Measurements from ENCODE around the gene SMIM29. TPM values are rescaled to one million over a fixed set of nuclear protein-coding genes. Genes with fewer than 3 reads are reported as not detected.

SMIM29 gene
- 10.1 TPM for polyA plus RNA-seq
- long read RNA-seq, donor 1, partial matches to known transcripts: 0 of 2 reads
- long read RNA-seq, donor 1, other reads (novel, unspliced or antisense): 0 of 2 reads
- long read RNA-seq, donor 2, partial matches to known transcripts: 0 of 6 reads
- long read RNA-seq, donor 2, other reads (novel, unspliced or antisense): 0 of 6 reads
- long read RNA-seq, donor 3, transcript SMIM29-205 (5 exons, 1,297 nt): major isoform, 10 of 14 reads
- long read RNA-seq, donor 3, partial matches to known transcripts: 0 of 14 reads
- long read RNA-seq, donor 3, other reads (novel, unspliced or antisense): 0 of 14 reads
- long read RNA-seq, donor 4: 0 reads
- long read RNA-seq, donor 5, partial matches to known transcripts: 0 of 2 reads
- long read RNA-seq, donor 5, other reads (novel, unspliced or antisense): 0 of 2 reads
- long read RNA-seq, donor 6, transcript SMIM29-205 (5 exons, 1,297 nt): major isoform, 6 of 6 reads
- long read RNA-seq, donor 6, partial matches to known transcripts: 0 of 6 reads
- long read RNA-seq, donor 6, other reads (novel, unspliced or antisense): 0 of 6 reads
- long read RNA-seq, donor 7, transcript SMIM29-205 (5 exons, 1,297 nt): major isoform, 5 of 5 reads
- long read RNA-seq, donor 7, partial matches to known transcripts: 0 of 5 reads
- long read RNA-seq, donor 7, other reads (novel, unspliced or antisense): 0 of 5 reads
- long read RNA-seq, donor 8, transcript SMIM29-205 (5 exons, 1,297 nt): major isoform, 8 of 8 reads
- long read RNA-seq, donor 8, partial matches to known transcripts: 0 of 8 reads
- long read RNA-seq, donor 8, other reads (novel, unspliced or antisense): 0 of 8 reads
- long read RNA-seq, donor 9, transcript SMIM29-205 (5 exons, 1,297 nt): major isoform, 9 of 10 reads
- long read RNA-seq, donor 9, partial matches to known transcripts: 0 of 10 reads
- long read RNA-seq, donor 9, other reads (novel, unspliced or antisense): 0 of 10 reads
- long read RNA-seq, donor 10, partial matches to known transcripts: 0 of 5 reads
- long read RNA-seq, donor 10, other reads (novel, unspliced or antisense): 0 of 5 reads
- long read RNA-seq, donor 11, partial matches to known transcripts: 0 of 4 reads
- long read RNA-seq, donor 11, other reads (novel, unspliced or antisense): 0 of 4 reads

- peak; percentile 94 to 97 for DNase-seq
- H3K4me3 ChIP-seq (ENCODE audit: low read length): peak within 1 kb of the TSS; percentile 92
- peak within 1 kb of the TSS; percentile 68 for H3K27ac ChIP-seq (ENCODE audit: low read length)
- no peaks in the 10 kb centered on the region for H3K27me3 ChIP-seq (ENCODE audit: control insufficient read depth, insufficient read depth, low read length)
- no CpG with 5 or more reads among the region's 79 CpGs for WGBS (ENCODE audit: insufficient coverage, low lambda C conversion rate)
- peaks cover 7% of the 10 kb centered on the region for H3K4me1 ChIP-seq (ENCODE audit: control insufficient read depth, insufficient read depth, low read length)
- H3K9me3 ChIP-seq (ENCODE audit: control insufficient read depth, low read depth, low read length): no peaks in the 10 kb centered on the region
- H3K36me3 ChIP-seq (ENCODE audit: control insufficient read depth, insufficient read depth, low read length): peaks cover under 1% of the 10 kb centered on the region
Measured at GRCh38 chr6:34248727-34249468, at the start of gene SMIM29. Gene SMIM29 (minus strand): TSS chr6:34249006. CDS start chr6:34247791, 1,215 bp downstream.

- no peak for DNase-seq
- WGBS (ENCODE audit: insufficient coverage, low lambda C conversion rate): no CpG with 5 or more reads among the region's 3 CpGs
- Histone ChIP-seq H3K4me1 (ENCODE audit: control insufficient read depth, insufficient read depth, low read length) (no peaks in the 10 kb centered on the region), H3K9me3 (ENCODE audit: control insufficient read depth, low read depth, low read length) (no peaks in the 10 kb centered on the region), H3K27me3 (ENCODE audit: control insufficient read depth, insufficient read depth, low read length) (no peaks in the 10 kb centered on the region), H3K36me3 (ENCODE audit: control insufficient read depth, insufficient read depth, low read length) (peaks cover 19% of the 10 kb centered on the region), H3K27ac (ENCODE audit: low read length) (no peak overlapping the region), H3K4me3 (ENCODE audit: low read length) (no peak overlapping the region)
Measured at GRCh38 chr6:34295721-34296120, 46.9 kb upstream of the SMIM29 start.

DNA sequence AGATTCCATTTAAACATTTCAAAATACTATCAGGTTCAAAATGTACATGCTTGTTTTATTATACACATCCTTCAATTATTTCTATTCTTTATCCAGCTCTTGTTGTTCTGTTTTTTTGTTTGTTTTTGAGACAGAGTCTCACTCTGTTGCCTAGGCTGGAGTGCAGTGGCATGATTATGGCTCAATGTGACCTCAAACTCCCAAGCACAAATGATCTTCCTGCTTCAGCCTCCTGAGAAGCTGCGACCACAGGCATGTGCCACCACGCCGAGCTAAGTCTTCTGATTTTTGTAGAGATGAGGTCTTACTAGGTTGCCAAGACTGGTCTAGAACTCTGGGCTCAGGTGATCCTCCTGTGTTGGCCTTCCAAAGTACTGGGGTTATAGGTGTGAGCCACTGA is 44.1 kb upstream of the SMIM29 start:
- peaks cover 26% of the 10 kb centered on the region for H3K36me3 ChIP-seq (ENCODE audit: control insufficient read depth, insufficient read depth, low read length)
- H3K4me3 ChIP-seq (ENCODE audit: low read length): no peak overlapping the region
- no peak for DNase-seq
- WGBS (ENCODE audit: insufficient coverage, low lambda C conversion rate): no CpG with 5 or more reads among the region's 3 CpGs
- no peaks in the 10 kb centered on the region for H3K4me1 ChIP-seq (ENCODE audit: control insufficient read depth, insufficient read depth, low read length)
- no peak overlapping the region for H3K27ac ChIP-seq (ENCODE audit: low read length)
- H3K27me3 ChIP-seq (ENCODE audit: control insufficient read depth, insufficient read depth, low read length): no peaks in the 10 kb centered on the region
- no peaks in the 10 kb centered on the region for H3K9me3 ChIP-seq (ENCODE audit: control insufficient read depth, low read depth, low read length)

DNA sequence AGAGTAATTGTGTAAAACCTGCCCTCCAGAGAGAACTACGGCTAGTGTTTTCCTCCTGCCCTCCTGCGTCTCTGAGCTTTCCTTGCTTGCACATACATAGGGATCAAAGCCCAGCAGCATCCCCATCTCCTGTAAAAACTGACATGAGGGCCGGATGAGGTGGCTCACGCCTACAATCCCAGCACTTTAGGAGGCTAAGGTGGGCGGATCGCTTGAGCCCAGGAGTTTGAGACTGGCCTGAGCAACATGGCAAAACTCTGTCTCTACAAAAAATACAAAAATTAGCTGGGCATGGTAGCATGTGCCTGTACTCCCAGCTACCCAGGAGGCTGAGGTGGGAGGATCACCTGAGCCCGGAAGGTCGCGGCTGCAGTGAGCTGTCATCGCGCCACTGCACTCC is 40.3 kb upstream of the SMIM29 start:
- no CpG with 5 or more reads among the region's 11 CpGs for WGBS (ENCODE audit: insufficient coverage, low lambda C conversion rate)
- H3K36me3 ChIP-seq (ENCODE audit: control insufficient read depth, insufficient read depth, low read length): peaks cover 39% of the 10 kb centered on the region
- DNase-seq: no peak
- no peak overlapping the region for H3K4me3 ChIP-seq (ENCODE audit: low read length)
- H3K4me1 ChIP-seq (ENCODE audit: control insufficient read depth, insufficient read depth, low read length): no peaks in the 10 kb centered on the region
- no peaks in the 10 kb centered on the region for H3K9me3 ChIP-seq (ENCODE audit: control insufficient read depth, low read depth, low read length)
- no peaks in the 10 kb centered on the region for H3K27me3 ChIP-seq (ENCODE audit: control insufficient read depth, insufficient read depth, low read length)
- H3K27ac ChIP-seq (ENCODE audit: low read length): no peak overlapping the region

DNA sequence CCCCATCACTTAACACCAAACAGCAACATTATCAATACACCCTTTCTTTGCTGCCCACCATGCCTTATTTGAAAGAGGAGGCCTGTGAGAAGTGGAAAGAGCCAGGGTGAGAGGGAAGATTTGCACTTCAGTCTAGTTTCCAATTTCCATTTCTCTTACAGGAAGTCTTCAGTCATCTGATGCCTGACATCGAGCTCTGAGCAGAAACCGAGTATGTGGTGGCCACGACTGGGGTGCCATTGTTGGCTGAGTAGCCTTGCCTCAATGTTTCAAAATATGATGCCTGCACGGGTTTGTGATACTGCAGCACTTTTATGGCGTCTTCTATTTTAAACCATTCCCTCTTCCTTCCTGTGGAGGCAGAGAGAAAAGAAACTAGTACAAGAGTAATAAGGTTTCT is 39.8 kb upstream of the SMIM29 start:
- peaks cover 38% of the 10 kb centered on the region for H3K36me3 ChIP-seq (ENCODE audit: control insufficient read depth, insufficient read depth, low read length)
- H3K27me3 ChIP-seq (ENCODE audit: control insufficient read depth, insufficient read depth, low read length): no peaks in the 10 kb centered on the region
- 100% methylated on average over 1 of the region's 5 CpGs for WGBS (ENCODE audit: insufficient coverage, low lambda C conversion rate)
- no peaks in the 10 kb centered on the region for H3K9me3 ChIP-seq (ENCODE audit: control insufficient read depth, low read depth, low read length)
- H3K4me1 ChIP-seq (ENCODE audit: control insufficient read depth, insufficient read depth, low read length): no peaks in the 10 kb centered on the region
- no peak overlapping the region for H3K4me3 ChIP-seq (ENCODE audit: low read length)
- DNase-seq: no peak
- no peak overlapping the region for H3K27ac ChIP-seq (ENCODE audit: low read length)

- Histone ChIP-seq H3K27me3 (ENCODE audit: control insufficient read depth, insufficient read depth, low read length) (no peaks in the 10 kb centered on the region), H3K27ac (ENCODE audit: low read length) (no peak overlapping the region), H3K9me3 (ENCODE audit: control insufficient read depth, low read depth, low read length) (no peaks in the 10 kb centered on the region), H3K36me3 (ENCODE audit: control insufficient read depth, insufficient read depth, low read length) (peaks cover 29% of the 10 kb centered on the region), H3K4me3 (ENCODE audit: low read length) (no peak overlapping the region), H3K4me1 (ENCODE audit: control insufficient read depth, insufficient read depth, low read length) (no peaks in the 10 kb centered on the region)
- 100% methylated on average over 1 of the region's 4 CpGs for WGBS (ENCODE audit: insufficient coverage, low lambda C conversion rate)
- no peak for DNase-seq
Measured at GRCh38 chr6:34285448-34286164, 36.8 kb upstream of the SMIM29 start.

GRCh38 chr6:34284563-34285447 is 36.0 kb upstream of the SMIM29 start:
- Histone ChIP-seq H3K4me1 (ENCODE audit: control insufficient read depth, insufficient read depth, low read length) (no peaks in the 10 kb centered on the region), H3K4me3 (ENCODE audit: low read length) (no peak overlapping the region), H3K27me3 (ENCODE audit: control insufficient read depth, insufficient read depth, low read length) (no peaks in the 10 kb centered on the region), H3K9me3 (ENCODE audit: control insufficient read depth, low read depth, low read length) (no peaks in the 10 kb centered on the region), H3K36me3 (ENCODE audit: control insufficient read depth, insufficient read depth, low read length) (peaks cover 35% of the 10 kb centered on the region), H3K27ac (ENCODE audit: low read length) (no peak overlapping the region)
- peak in 1 of 2 donors; percentile 8 for DNase-seq
- WGBS (ENCODE audit: insufficient coverage, low lambda C conversion rate): no CpG with 5 or more reads among the region's 4 CpGs

GRCh38 chr6:34281702-34282334 is 33.0 kb upstream of the SMIM29 start:
- H3K4me3 ChIP-seq (ENCODE audit: low read length): no peak overlapping the region
- WGBS (ENCODE audit: insufficient coverage, low lambda C conversion rate): 82% methylated on average over 2 of the region's 6 CpGs
- H3K36me3 ChIP-seq (ENCODE audit: control insufficient read depth, insufficient read depth, low read length): peaks cover 23% of the 10 kb centered on the region
- DNase-seq: no peak
- no peak overlapping the region for H3K27ac ChIP-seq (ENCODE audit: low read length)
- no peaks in the 10 kb centered on the region for H3K27me3 ChIP-seq (ENCODE audit: control insufficient read depth, insufficient read depth, low read length)
- H3K4me1 ChIP-seq (ENCODE audit: control insufficient read depth, insufficient read depth, low read length): no peaks in the 10 kb centered on the region
- no peaks in the 10 kb centered on the region for H3K9me3 ChIP-seq (ENCODE audit: control insufficient read depth, low read depth, low read length)
